Smooth muscle cell (in vitro differentiated cells): ENCODE data around the gene ELK3. TPM values are rescaled to one million over a fixed set of nuclear protein-coding genes. Genes with fewer than 3 reads are reported as not detected.

Experiments used
- DNase-seq: peaks from one replicate; lab custom pipeline; 2025; ENCODE audit not compliant: unreplicated experiment; lab: John Stamatoyannopoulos, UW
- H2AFZ ChIP-seq: fragments of 200-600 bp; sonication (generic); 2 replicates; pipeline ENCODE4 v1.6.0; 2016; ENCODE audit warnings: antibody characterized with exemption, low read depth, mild to moderate bottlenecking
- H3F3A ChIP-seq: fragments of 200-600 bp; sonication (generic); 2 replicates; pipeline ENCODE4 v1.6.0; 2017; ENCODE audit warnings: antibody characterized with exemption, low read depth
- H3K27ac ChIP-seq: fragments of 200-600 bp; sonication (generic); 2 replicates; pipeline ENCODE4 v1.5.1; 2016; ENCODE audit warnings: low read depth, mild to moderate bottlenecking
- H3K27me3 ChIP-seq: fragments of 200-600 bp; sonication (generic); 2 replicates; pipeline ENCODE4 v1.6.1; 2016; ENCODE audit warnings: low read depth, mild to moderate bottlenecking
- H3K36me3 ChIP-seq: fragments of 200-600 bp; sonication (generic); 2 replicates; pipeline ENCODE4 v1.5.1; 2016; ENCODE audit warnings: low read depth
- H3K4me1 ChIP-seq: fragments of 200-600 bp; sonication (generic); 2 replicates; pipeline ENCODE4 v1.5.1; 2016; ENCODE audit warnings: low read depth
- H3K4me2 ChIP-seq: fragments of 200-600 bp; sonication (generic); 2 replicates; pipeline ENCODE4 v1.6.0; 2016; ENCODE audit warnings: mild to moderate bottlenecking
- H3K4me3 ChIP-seq: fragments of 200-600 bp; sonication (generic); 2 replicates; pipeline ENCODE4 v1.5.1; 2016; ENCODE audit warnings: mild to moderate bottlenecking
- H3K79me2 ChIP-seq: fragments of 200-600 bp; sonication (generic); 2 replicates; pipeline ENCODE4 v1.6.0; 2016; ENCODE audit warnings: low read depth, mild to moderate bottlenecking
- H3K9ac ChIP-seq: fragments of 200-600 bp; sonication (generic); 2 replicates; pipeline ENCODE4 v1.6.0; 2016; ENCODE audit warnings: low read depth
- H3K9me3 ChIP-seq: fragments of 200-600 bp; sonication (generic); replicated peaks from 2 replicates; pipeline ENCODE4 v1.5.1; 2016; ENCODE audit warnings: low read depth
- H4K20me1 ChIP-seq: fragments of 200-600 bp; sonication (generic); 2 replicates; pipeline ENCODE4 v1.6.0; 2016; ENCODE audit warnings: low read depth
- WGBS: methylation state at CpG from one replicate; pipeline ENCODE4 v1.1.7; 2016; ENCODE audit warnings: low lambda C conversion rate; 5-methylcytosine and 5-hydroxymethylcytosine counted together
- polyA plus RNA-seq: library from polyadenylated mRNA; unstranded; fragments of >200 nt; fragmentation: Nextera tagmentation; extraction: Ambion mirVana; gene quantifications from 2 replicates; pipeline ENCODE4 v1.2.1, GENCODE V29; 2016
- total RNA-seq: library from RNA; depleted of rRNA; stranded (reverse); fragments of >200 nt; gene quantifications from 2 replicates; pipeline ENCODE4 v1.2.3, GENCODE V29; 2014
- TF ChIP-seq, protein P1 (sequence below): fragments of 200-600 bp; sonication (generic); IDR thresholded peaks from 2 replicates; pipeline ENCODE4 v1.5.1; 2017; ENCODE audit warnings: borderline replicate concordance, mild to moderate bottlenecking, antibody characterized with exemption; ENCODE audit not compliant: insufficient read depth, poor library complexity, severe bottlenecking

ELK3 gene
- total and polyA plus RNA-seq, 2 experiments from 2014 or later: 43.1 to 44.3 TPM

DNA sequence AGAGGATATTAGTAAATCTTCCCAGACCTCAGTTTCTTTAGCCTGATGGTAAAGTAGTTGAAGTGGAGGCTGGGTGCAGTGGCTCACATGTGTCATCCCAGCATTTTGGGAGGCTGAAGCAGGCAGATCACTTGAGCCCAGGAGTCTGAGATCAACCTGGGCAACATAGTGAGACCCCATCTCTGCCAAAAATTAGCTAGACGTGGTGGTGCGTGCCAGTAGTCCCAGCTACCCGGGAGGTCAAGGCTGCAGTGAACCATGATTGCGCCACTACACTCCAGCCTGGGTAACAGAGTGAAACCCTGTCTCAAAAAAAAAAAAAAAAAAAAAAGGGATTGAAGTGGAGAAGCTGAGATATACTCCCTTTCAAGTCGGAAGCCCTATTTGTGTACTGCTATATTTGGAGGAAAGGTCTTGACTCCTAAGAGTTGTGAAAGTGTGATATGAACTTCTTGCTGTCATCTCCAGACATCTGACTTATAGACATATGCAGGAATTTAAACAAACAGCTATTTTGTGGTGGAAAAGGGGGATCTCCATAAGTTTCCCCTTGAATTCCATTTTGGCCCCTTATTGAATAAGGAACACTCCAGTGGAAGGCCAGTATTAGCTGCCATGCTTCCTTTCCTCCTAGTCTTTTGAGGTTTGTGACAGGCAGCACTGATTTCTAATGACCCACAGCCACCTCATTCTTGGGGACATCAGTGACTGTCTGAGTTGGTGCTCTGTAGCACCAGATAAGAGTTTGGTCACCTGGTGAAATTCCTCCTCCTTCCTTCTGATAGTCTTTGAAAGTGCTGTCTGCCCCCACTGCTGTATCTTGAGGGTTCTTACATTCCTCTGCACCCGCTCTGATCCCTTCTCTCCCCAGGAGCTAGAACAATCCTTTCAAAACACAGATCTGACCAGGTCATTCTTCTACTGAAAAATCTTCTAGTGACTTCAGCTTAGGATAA lies 7.4 kb downstream of the ELK3 start:
- H3K4me2 ChIP-seq: no peak overlapping the region

DNA sequence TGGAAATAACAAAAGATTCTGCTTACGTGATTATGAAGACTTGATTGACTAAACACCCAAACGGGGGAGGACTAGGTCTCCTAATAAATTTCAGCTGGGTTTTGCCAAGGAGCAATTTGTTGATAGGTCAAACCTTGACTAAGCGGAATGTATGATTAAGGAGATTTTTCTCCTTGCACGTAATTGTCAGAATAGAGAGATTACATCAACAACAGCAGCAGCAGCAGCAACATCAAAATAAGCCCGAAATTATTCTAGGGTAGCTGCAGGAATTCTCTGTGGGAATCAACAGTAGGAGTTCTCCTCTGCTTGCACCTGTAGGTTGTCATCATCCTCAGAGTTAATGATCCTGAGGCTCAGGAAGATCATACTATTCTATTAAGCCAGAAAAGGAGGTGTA lies 10.2 kb downstream of the ELK3 start:
- H3K4me3 ChIP-seq: no peak overlapping the region
- peaks cover 100% of the 10 kb centered on the region for H3K79me2 ChIP-seq
- TF ChIP-seq, protein P1, sequence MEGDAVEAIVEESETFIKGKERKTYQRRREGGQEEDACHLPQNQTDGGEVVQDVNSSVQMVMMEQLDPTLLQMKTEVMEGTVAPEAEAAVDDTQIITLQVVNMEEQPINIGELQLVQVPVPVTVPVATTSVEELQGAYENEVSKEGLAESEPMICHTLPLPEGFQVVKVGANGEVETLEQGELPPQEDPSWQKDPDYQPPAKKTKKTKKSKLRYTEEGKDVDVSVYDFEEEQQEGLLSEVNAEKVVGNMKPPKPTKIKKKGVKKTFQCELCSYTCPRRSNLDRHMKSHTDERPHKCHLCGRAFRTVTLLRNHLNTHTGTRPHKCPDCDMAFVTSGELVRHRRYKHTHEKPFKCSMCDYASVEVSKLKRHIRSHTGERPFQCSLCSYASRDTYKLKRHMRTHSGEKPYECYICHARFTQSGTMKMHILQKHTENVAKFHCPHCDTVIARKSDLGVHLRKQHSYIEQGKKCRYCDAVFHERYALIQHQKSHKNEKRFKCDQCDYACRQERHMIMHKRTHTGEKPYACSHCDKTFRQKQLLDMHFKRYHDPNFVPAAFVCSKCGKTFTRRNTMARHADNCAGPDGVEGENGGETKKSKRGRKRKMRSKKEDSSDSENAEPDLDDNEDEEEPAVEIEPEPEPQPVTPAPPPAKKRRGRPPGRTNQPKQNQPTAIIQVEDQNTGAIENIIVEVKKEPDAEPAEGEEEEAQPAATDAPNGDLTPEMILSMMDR: no peak
- peaks cover 98% of the 10 kb centered on the region for H4K20me1 ChIP-seq
- H3F3A ChIP-seq: peaks cover 8% of the 10 kb centered on the region
- WGBS: 87% methylated on average over 5 of the region's 5 CpGs
- no peak overlapping the region for H3K9ac ChIP-seq
- no peak overlapping the region for H3K27ac ChIP-seq
- H3K4me2 ChIP-seq: no peak overlapping the region
- H3K27me3 ChIP-seq: no peaks in the 10 kb centered on the region
- H3K9me3 ChIP-seq: no peaks in the 10 kb centered on the region
- H3K36me3 ChIP-seq: no peaks in the 10 kb centered on the region
- peaks cover 3% of the 10 kb centered on the region for H3K4me1 ChIP-seq
- no peak overlapping the region for H2AFZ ChIP-seq
- DNase-seq: no peak

More for the DNA sequence above, 7.4 kb downstream of the ELK3 start:
- Histone ChIP-seq H3F3A (peaks cover 20% of the 10 kb centered on the region), H3K4me1 (peaks cover 22% of the 10 kb centered on the region), H3K27ac (no peak overlapping the region), H3K27me3 (no peaks in the 10 kb centered on the region), H2AFZ (no peak overlapping the region), H3K36me3 (no peaks in the 10 kb centered on the region), H4K20me1 (peaks cover 77% of the 10 kb centered on the region), H3K79me2 (peaks cover 96% of the 10 kb centered on the region), H3K9ac (no peak overlapping the region), H3K9me3 (no peaks in the 10 kb centered on the region), H3K4me3 (no peak overlapping the region)
- DNase-seq: no peak
- TF ChIP-seq, protein P1: no peak
- WGBS: 96% methylated on average over 6 of the region's 6 CpGs

DNA sequence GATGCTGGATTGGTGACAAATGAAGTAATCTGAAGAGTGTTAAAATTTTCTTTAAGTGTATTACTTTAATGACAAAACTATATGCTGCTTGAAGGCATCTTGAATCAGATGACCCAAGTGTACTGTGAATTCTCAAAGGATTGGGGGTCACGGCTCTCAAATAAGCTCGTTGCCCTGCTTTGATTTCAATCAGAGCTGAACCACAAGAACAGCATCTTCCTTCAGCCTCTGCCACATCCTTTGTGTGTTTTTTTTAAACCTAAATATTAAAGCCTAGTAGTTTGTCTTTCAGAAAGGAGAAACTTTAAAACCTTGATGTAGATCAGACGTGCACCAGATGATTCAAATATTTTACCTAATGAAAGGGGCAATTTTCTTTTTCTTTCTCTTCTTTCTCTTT lies 11.7 kb downstream of the ELK3 start:
- WGBS: 87% methylated on average over 3 of the region's 3 CpGs
- DNase-seq: no peak
- TF ChIP-seq, protein P1: no peak

More for the DNA sequence above, 11.7 kb downstream of the ELK3 start:
- Histone ChIP-seq H3K27me3 (no peaks in the 10 kb centered on the region), H2AFZ (no peak overlapping the region), H3K9me3 (no peaks in the 10 kb centered on the region), H3K4me2 (no peak overlapping the region), H3K4me3 (no peak overlapping the region), H3K4me1 (peaks cover 3% of the 10 kb centered on the region), H3K27ac (no peak overlapping the region), H4K20me1 (peaks cover 100% of the 10 kb centered on the region), H3K36me3 (no peaks in the 10 kb centered on the region), H3K9ac (no peak overlapping the region), H3F3A (peaks cover 8% of the 10 kb centered on the region), H3K79me2 (peaks cover 100% of the 10 kb centered on the region)
